ENCODE data around the gene EDC3.

DNA sequence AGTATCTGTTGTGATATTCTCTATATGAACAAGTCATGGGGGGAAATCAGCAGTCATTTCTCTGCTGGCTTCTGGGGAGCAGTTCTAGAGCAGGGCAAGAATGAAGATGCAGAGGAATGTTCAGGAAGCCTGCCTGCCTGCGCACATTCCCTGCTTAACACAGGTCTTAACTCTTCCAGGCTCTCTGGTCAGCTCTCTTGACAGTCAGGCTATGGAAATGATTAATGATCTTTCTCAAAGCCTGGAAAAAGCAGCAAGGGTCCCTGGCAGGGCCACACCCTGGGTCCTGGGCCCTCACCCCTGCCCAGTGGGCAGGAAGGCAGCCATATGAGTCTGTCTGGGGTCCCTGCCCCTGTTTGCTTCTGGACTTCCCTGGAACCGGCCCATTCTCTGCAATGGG lies 111.6 kb downstream of the EDC3 start:
- no peak for TF ChIP-seq POLR2A (IDR thresholded peaks at IDR 0.05)
- TF ChIP-seq, protein P1, sequence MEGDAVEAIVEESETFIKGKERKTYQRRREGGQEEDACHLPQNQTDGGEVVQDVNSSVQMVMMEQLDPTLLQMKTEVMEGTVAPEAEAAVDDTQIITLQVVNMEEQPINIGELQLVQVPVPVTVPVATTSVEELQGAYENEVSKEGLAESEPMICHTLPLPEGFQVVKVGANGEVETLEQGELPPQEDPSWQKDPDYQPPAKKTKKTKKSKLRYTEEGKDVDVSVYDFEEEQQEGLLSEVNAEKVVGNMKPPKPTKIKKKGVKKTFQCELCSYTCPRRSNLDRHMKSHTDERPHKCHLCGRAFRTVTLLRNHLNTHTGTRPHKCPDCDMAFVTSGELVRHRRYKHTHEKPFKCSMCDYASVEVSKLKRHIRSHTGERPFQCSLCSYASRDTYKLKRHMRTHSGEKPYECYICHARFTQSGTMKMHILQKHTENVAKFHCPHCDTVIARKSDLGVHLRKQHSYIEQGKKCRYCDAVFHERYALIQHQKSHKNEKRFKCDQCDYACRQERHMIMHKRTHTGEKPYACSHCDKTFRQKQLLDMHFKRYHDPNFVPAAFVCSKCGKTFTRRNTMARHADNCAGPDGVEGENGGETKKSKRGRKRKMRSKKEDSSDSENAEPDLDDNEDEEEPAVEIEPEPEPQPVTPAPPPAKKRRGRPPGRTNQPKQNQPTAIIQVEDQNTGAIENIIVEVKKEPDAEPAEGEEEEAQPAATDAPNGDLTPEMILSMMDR (IDR thresholded peaks at IDR 0.05), result no peak
